Urinary bladder (tissue), 4 donors: ENCODE results near the gene KLHDC4. TPM values are rescaled to one million over a fixed set of nuclear protein-coding genes. Genes with fewer than 3 reads are reported as not detected.

ENCODE experiments used
- DNase-seq: peaks from one replicate; pipeline ENCODE4 v3.0.0-alpha.2; 2015; ENCODE audit errors: extremely low spot score
- H3K27ac ChIP-seq: one replicate; pipeline ENCODE4 v1.5.1; 2013; ENCODE audit warnings: low read depth, mild to moderate bottlenecking, moderate library complexity
- H3K36me3 ChIP-seq: one replicate; pipeline ENCODE4 v1.6.1; 2013; ENCODE audit warnings: mild to moderate bottlenecking, moderate library complexity; ENCODE audit not compliant: insufficient read depth
- H3K4me1 ChIP-seq: one replicate; pipeline ENCODE4 v1.6.1; 2013; ENCODE audit warnings: mild to moderate bottlenecking, moderate library complexity; ENCODE audit not compliant: insufficient read depth
- H3K4me3 ChIP-seq: one replicate; pipeline ENCODE4 v1.5.1; 2013; ENCODE audit warnings: low read depth, low read length
- whole genome bisulfite sequencing: extraction: QIAGEN DNeasy Blood & Tissue Kit; methylation state at CpG from one replicate; pipeline ENCODE4 v1.1.7; 2013; 5-methylcytosine and 5-hydroxymethylcytosine counted together
- polyA plus RNA-seq: library from polyadenylated mRNA; stranded (reverse); fragments of 200-250 nt; gene quantifications from one replicate; pipeline ENCODE4 v1.2.3, GENCODE V29; 2013
- total RNA-seq: library from RNA; depleted of rRNA; stranded (reverse); fragments of >200 nt; gene quantifications from one replicate; pipeline ENCODE4 v1.2.3, GENCODE V29; 2014
- donor health status: healthy with polysubstance abuse.
- donor health status: healthy.

KLHDC4 gene
- total and polyA plus RNA-seq, 2 donors, result 21.5 to 23.1 TPM

DNA sequence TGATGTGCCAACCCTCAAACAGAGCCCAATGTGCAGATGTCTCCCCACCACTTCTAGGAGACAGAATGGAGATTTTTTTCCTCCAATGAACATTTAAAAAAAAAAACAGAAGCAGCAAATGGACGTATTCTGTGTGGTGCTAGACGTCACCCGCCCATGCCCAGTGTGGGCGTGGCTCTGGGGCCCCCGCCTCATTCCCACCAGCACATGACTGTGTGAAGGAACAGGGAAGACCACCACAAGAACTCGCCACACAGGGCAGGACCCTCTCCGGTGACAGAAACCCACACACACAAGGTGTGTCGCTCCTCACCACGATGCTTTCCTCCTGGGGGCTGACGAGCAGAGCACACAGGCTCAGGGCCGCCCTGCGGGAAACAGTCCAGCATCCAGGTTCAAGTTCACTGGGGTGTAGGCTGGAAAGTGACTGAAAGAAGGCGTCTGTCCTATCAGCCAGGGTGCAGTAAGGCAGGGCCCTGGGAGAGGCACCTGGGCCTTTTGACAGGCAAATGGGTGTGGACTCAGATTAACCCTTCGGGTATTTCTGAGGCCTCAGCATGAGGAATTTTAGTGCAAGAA lies 53.5 kb downstream of the KLHDC4 start:
- 90% methylated on average over 14 of the region's 14 CpGs for WGBS
- Histone ChIP-seq H3K27ac (no peak overlapping the region), H3K36me3 (peaks cover 8% of the 10 kb centered on the region), H3K4me1 (no peaks in the 10 kb centered on the region), H3K4me3 (no peak overlapping the region)
- DNase-seq, result no peak

- 93% methylated on average over 12 of the region's 12 CpGs for WGBS
- peaks cover 8% of the 10 kb centered on the region for H3K36me3 ChIP-seq
- DNase-seq, result no peak
- no peaks in the 10 kb centered on the region for H3K4me1 ChIP-seq
- no peak overlapping the region for H3K4me3 ChIP-seq
- no peak overlapping the region for H3K27ac ChIP-seq
These were observed 54.9 kb downstream of the KLHDC4 start for GRCh38 chr16:87710887-87711286.

- H3K36me3 ChIP-seq, result peaks cover 8% of the 10 kb centered on the region
- H3K4me1 ChIP-seq, result no peaks in the 10 kb centered on the region
These were observed 56.1 kb downstream of the KLHDC4 start for GRCh38 chr16:87709677-87710076.

GRCh38 chr16:87708881-87709638 lies 56.7 kb downstream of the KLHDC4 start:
- H3K36me3 ChIP-seq, result peaks cover 8% of the 10 kb centered on the region
- DNase-seq, result no peak
- no peak overlapping the region for H3K27ac ChIP-seq
- 93% methylated on average over 49 of the region's 49 CpGs for WGBS
- H3K4me1 ChIP-seq, result no peaks in the 10 kb centered on the region
- no peak overlapping the region for H3K4me3 ChIP-seq

More at GRCh38 chr16:87709677-87710076, 56.1 kb downstream of the KLHDC4 start:
- Histone ChIP-seq H3K4me3 (no peak overlapping the region), H3K27ac (no peak overlapping the region)
- no peak for DNase-seq
- 96% methylated on average over 12 of the region's 12 CpGs for WGBS

DNA sequence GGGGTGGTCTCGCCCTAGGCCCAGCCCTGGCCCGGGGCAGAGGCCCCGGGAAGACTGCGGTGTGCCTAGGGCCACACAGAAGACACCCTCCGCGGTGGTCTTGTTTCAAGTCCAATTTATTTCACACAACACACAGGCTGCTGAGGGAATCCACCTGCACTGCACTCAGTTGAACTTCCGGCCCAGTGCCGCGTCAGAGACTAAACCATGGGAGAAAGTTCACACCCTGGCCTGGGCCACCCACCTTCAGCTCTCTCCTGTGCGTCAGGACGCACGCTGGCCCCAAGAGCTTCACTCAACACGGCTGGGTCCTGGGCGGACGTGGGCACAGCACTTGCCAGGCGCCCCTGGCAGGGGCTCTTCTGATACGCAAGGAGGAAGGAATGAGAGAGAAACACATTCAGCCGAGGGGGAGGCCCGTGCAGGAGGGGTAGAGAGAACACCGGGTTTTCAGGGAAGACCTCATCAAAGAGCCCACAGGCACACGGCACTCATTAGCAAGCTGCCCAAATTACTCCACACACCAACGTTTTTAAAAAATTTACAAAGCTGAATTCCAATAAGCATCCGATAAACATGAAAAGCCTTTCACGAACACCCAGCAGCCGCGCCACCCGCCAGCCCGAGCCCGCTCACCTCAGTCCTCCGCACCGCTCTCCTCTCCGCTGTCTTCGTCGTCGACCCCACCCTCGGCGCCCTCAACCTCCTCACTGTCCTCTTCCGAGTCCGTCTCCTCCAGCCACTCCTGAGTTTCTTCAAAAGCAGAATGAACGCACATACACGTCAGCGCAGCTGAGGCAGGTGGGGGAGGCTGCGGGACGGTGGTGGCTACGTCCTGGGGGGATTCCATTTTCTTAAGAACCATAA lies 57.8 kb downstream of the KLHDC4 start:
- Histone ChIP-seq H3K4me3 (no peak overlapping the region), H3K27ac (no peak overlapping the region), H3K4me1 (no peaks in the 10 kb centered on the region), H3K36me3 (peaks cover 8% of the 10 kb centered on the region)
- 93% methylated on average over 45 of the region's 45 CpGs for WGBS
- DNase-seq, result no peak

GRCh38 chr16:87707097-87707496 lies 58.7 kb downstream of the KLHDC4 start:
- Histone ChIP-seq H3K4me3 (no peak overlapping the region), H3K27ac (no peak overlapping the region), H3K36me3 (peaks cover 8% of the 10 kb centered on the region), H3K4me1 (no peaks in the 10 kb centered on the region)
- DNase-seq, result no peak
- WGBS, result 90% methylated on average over 17 of the region's 17 CpGs

DNA sequence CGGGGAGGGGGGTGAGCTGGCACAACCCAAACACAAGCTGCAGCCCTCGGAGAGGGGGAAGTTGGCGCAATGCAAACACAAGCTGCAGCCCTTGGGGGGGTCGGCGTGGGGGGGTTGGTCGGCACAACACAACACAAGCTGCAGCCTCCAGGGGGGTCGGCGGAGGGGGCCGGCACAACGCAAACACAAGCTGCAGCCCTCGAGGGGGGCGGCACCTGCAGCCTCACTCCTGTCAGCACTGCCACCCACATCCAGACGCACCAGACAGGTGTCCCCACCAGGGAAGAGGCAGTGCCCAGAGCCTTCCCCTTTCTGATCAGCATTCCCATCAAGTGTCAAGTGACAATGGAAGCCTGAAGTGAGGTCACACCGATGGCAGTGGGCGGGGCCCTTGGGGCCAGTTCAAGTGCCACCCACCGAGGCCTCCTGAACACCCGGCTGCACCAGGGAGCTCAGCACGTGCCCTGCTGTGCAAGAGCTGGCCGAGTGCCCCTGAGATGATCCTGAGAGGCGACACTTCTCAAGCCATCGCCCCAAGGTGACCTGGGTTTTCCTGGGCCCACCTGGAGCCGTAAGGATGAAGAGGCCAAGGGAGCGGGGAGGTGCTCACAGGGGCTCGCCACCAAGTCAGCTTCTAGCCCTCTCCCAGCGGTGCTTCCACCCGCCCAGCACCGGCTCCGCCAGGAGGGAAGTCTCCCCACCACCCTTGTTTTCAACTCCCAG lies 59.3 kb downstream of the KLHDC4 start:
- Histone ChIP-seq H3K4me3 (no peak overlapping the region), H3K4me1 (no peaks in the 10 kb centered on the region), H3K27ac (no peak overlapping the region), H3K36me3 (peaks cover 8% of the 10 kb centered on the region)
- WGBS, result 75% methylated on average over 28 of the region's 28 CpGs
- no peak for DNase-seq

DNA sequence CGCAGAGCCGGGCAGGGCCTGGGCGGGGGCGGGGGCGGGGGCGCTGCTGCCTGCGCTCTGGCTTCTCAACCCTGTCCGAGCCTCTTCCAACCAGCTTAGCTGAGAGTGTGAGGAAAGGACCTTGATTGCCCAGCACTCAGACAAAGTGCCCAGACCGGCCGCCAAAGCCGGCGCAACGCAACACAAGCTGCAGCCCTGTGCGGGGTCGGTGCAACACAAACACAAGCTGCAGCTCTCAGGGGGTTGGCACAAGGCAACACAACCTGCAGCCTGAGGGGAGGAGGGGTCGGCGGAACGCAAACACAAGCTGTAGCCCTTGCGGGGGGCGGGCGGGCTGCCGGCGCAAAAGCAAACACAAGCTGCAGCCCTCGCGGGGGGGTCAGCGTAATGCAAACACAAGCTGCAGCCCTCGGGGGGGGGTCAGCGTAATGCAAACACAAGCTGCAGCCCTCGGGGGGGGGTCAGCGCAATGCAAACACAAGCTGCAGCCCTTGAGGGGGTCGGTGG lies 60.0 kb downstream of the KLHDC4 start:
- no peaks in the 10 kb centered on the region for H3K4me1 ChIP-seq

DNA sequence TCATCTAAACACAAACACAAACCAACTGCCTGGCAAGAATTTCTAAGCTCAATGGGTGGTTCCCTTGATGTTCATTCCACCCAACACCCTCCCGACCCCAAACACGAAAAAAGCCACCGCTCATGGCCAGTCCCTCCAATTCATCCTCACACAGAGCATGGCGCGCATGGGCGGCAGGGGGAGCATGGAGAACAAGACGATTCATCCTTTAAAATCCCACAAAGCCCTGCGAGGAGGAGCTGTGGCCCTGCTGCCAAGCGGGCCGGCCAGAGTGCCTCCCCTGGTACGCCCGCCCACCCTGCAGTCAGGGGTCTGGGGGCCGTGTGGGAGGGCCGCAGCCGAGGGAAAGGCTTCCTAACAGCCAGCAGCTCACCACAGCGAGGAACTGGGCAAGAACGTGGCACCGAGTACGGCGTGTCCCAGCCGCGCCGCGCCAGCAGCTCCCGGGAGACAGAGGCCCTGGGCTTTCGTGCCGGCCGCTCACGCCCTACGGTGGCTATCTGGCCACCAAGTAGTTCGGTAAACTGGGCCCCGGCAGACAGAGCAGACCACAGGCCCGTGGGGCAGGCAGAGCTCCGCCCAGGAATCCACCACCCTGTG lies 60.9 kb downstream of the KLHDC4 start:
- no peak for DNase-seq
- 93% methylated on average over 34 of the region's 34 CpGs for WGBS
- Histone ChIP-seq H3K4me1 (no peaks in the 10 kb centered on the region), H3K4me3 (no peak overlapping the region), H3K27ac (no peak overlapping the region), H3K36me3 (peaks cover 6% of the 10 kb centered on the region)

More for the DNA sequence above, 60.0 kb downstream of the KLHDC4 start:
- DNase-seq, result no peak
- WGBS, result 54% methylated on average over 31 of the region's 31 CpGs
- peaks cover 8% of the 10 kb centered on the region for H3K36me3 ChIP-seq
- no peak overlapping the region for H3K4me3 ChIP-seq
- no peak overlapping the region for H3K27ac ChIP-seq

DNA sequence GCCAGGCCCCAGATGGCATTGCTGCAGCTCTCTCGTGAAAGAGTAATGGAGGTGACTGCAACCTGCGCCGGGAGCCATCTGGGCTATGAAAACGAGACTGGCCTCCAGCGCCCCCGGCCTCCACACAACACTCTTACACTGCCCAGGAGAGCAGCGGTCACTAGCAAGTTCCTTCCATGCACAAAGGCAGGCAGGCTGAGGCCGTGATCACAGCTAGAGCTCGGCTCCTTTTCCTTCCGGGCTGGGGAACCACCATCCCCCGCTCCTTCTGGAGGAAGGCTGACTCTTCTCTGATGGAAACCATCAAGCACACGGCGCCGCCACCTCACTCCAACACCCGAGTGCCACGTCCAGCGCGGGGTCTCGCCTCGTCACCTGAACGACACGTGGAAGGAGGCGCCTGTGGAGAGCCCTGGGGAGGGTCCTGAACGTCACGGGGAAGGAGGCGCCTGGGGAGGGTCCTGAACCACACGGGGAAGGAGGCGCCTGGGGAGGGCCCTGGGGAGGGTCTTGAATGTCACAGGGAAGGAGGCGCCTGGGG lies 61.9 kb downstream of the KLHDC4 start:
- Histone ChIP-seq H3K4me3 (no peak overlapping the region), H3K36me3 (peaks cover 2% of the 10 kb centered on the region)
- WGBS, result 85% methylated on average over 29 of the region's 29 CpGs

DNA sequence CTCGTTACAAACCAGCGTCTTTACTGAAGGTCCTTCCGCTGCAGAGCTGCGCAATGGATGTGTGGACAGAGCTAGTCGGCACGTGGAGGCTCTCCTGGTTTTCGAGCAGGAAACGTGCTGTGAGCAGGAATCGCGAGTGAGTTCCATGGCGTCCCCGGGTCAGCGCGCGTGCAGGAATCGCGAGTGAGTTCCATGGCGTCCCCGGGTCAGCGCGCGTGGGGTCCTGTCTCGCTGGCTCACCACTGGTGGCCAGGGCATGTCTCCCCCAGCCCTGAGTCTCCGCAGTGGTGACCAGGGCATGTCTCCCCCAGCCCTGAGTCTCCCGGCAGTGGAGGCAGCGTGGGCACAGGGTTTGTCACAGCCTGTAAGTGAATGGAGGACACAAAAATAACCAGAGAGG lies 62.7 kb downstream of the KLHDC4 start:
- Histone ChIP-seq H3K36me3 (peaks cover 2% of the 10 kb centered on the region), H3K4me3 (no peak overlapping the region), H3K4me1 (no peaks in the 10 kb centered on the region), H3K27ac (no peak overlapping the region)
- 87% methylated on average over 26 of the region's 26 CpGs for WGBS
- no peak for DNase-seq

More for the DNA sequence above, 61.9 kb downstream of the KLHDC4 start:
- H3K4me1 ChIP-seq, result no peaks in the 10 kb centered on the region
- H3K27ac ChIP-seq, result no peak overlapping the region
- no peak for DNase-seq

GRCh38 chr16:87702325-87702811 lies 63.4 kb downstream of the KLHDC4 start:
- 52% methylated on average over 19 of the region's 19 CpGs for WGBS
- no peaks in the 10 kb centered on the region for H3K4me1 ChIP-seq
- no peaks in the 10 kb centered on the region for H3K36me3 ChIP-seq
- H3K27ac ChIP-seq, result no peak overlapping the region
- no peak overlapping the region for H3K4me3 ChIP-seq
- DNase-seq, result no peak
